Measurements from ENCODE around the gene TTYH1. TPM values are rescaled to one million over a fixed set of nuclear protein-coding genes. Genes with fewer than 3 reads are reported as not detected.
"Not testable (repeated sequence)": the region's sequence is repeated elsewhere in the genome, so short reads cannot be mapped to it uniquely, and the experiment has no call there.

TTYH1 gene
- polyA plus RNA-seq, 6 donors from 2014 or later = 0.06 to 0.09 (median 0.08) TPM; not detected in 3

GRCh38 chr19:54380897-54381296, 34.4 kb upstream of the TTYH1 start:
- Mint-ChIP-seq H3K27ac (peak overlapping the region in 1 of 6 donors; percentile 6), H3K4me1 (peaks cover 46 to 59% (median 55%) of the 10 kb centered on the region in 3 donors), H3K27me3 (no peaks in the 10 kb centered on the region)

DNA sequence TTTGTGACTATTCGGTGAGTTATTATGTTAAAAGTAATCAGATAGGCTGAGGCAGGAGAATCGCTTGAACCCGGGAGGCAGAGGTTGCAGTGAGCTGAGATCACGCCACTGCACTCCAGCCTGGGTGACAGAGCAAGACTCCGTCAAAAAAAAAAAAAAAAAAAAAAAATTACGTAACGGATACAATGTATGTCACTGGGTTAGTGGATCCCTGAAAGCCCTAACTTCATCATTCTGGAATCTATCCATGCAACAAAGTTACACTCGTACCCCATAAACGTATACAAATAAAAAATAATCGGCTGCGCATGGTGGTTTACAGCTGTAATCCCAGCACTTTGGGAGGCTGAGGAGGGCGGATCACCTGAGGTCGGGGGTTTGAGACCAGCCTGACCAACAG, 33.2 kb upstream of the TTYH1 start:
- H3K4me1 Mint-ChIP-seq = peaks cover 38 to 47% (median 45%) of the 10 kb centered on the region in 3 donors
- H3K4me3 Mint-ChIP-seq; H3K9me3 Mint-ChIP-seq; H3K27ac Mint-ChIP-seq; H3K36me3 Mint-ChIP-seq; H3K27me3 Mint-ChIP-seq; DNase-seq; ATAC-seq (ENCODE audit: low read depth in 2 of 2): not testable (repeated sequence)

More at GRCh38 chr19:54380897-54381296, 34.4 kb upstream of the TTYH1 start:
- DNase-seq = no peak
- peaks cover 0 to 5% (median 0%) of the 10 kb centered on the region in 7 donors for H3K9me3 Mint-ChIP-seq
- H3K4me3 Mint-ChIP-seq = peak overlapping the region in 1 of 8 donors; percentile 61
- H3K36me3 Mint-ChIP-seq = no peaks in the 10 kb centered on the region
- no peak for ATAC-seq (ENCODE audit: low read depth in 2 of 2)

- H3K27ac Mint-ChIP-seq = peak overlapping the region in 2 of 6 donors; percentile 47 to 61
These were observed 31.9 kb upstream of the TTYH1 start for GRCh38 chr19:54383330-54383729.

GRCh38 chr19:54387991-54388801, 27.1 kb upstream of the TTYH1 start:
- ATAC-seq (ENCODE audit: low read depth in 2 of 2) (peak; percentile 68), DNase-seq (peak; percentile 58)
- H3K4me1 Mint-ChIP-seq = peaks cover 45 to 51% (median 50%) of the 10 kb centered on the region in 3 donors
- no peaks in the 10 kb centered on the region for H3K36me3 Mint-ChIP-seq
- H3K27ac Mint-ChIP-seq = peak overlapping the region; percentile 76 to 90 (median 86)
- H3K27me3 Mint-ChIP-seq = peaks cover 0 to 4% (median 3%) of the 10 kb centered on the region in 3 donors
- peak overlapping the region; percentile 88 to 97 (median 93) for H3K4me3 Mint-ChIP-seq
- H3K9me3 Mint-ChIP-seq = no peaks in the 10 kb centered on the region

More at GRCh38 chr19:54383330-54383729, 31.9 kb upstream of the TTYH1 start:
- Mint-ChIP-seq H3K36me3 (no peaks in the 10 kb centered on the region), H3K9me3 (peaks cover 0 to 5% (median 0%) of the 10 kb centered on the region in 7 donors), H3K4me1 (peaks cover 44 to 49% (median 47%) of the 10 kb centered on the region in 3 donors), H3K27me3 (no peaks in the 10 kb centered on the region), H3K4me3 (no peak overlapping the region)
- no peak for DNase-seq
- no peak for ATAC-seq (ENCODE audit: low read depth in 2 of 2)

DNA sequence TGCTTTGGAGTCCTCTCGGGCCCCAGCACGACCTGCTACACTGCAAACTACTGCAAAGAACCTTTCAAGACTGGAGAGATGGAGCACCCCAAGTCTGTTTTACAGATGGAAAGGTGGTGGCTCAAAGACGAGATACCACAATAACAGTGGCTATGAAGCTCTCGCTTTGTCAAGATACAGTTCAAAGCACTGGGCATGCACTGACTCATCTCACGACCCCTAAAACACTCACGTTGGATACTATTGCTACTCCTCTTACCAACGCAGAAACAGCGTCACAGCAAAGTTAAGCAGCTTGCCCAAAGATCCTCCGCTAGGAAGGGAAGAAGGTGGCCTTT, 26.5 kb upstream of the TTYH1 start:
- ATAC-seq (ENCODE audit: low read depth in 2 of 2) (no peak), DNase-seq (no peak)
- peaks cover 41 to 50% (median 48%) of the 10 kb centered on the region in 3 donors for H3K4me1 Mint-ChIP-seq
- no peaks in the 10 kb centered on the region for H3K36me3 Mint-ChIP-seq
- peak overlapping the region; percentile 43 to 90 (median 86) for H3K27ac Mint-ChIP-seq
- H3K27me3 Mint-ChIP-seq = peaks cover 0 to 6% (median 5%) of the 10 kb centered on the region in 3 donors
- no peaks in the 10 kb centered on the region for H3K9me3 Mint-ChIP-seq
- peak overlapping the region; percentile 88 to 97 (median 93) for H3K4me3 Mint-ChIP-seq

GRCh38 chr19:54389553-54389952, 25.7 kb upstream of the TTYH1 start:
- DNase-seq (peak; percentile 33), ATAC-seq (ENCODE audit: low read depth in 2 of 2) (peak in 1 of 2 donors; percentile 24)
- Mint-ChIP-seq H3K36me3 (no peaks in the 10 kb centered on the region), H3K27ac (peak overlapping the region; percentile 85 to 90 (median 88)), H3K4me1 (peaks cover 41 to 57% (median 54%) of the 10 kb centered on the region in 3 donors), H3K4me3 (peak overlapping the region; percentile 76 to 97 (median 93)), H3K27me3 (peaks cover 0 to 6% (median 5%) of the 10 kb centered on the region in 3 donors), H3K9me3 (no peaks in the 10 kb centered on the region)

DNA sequence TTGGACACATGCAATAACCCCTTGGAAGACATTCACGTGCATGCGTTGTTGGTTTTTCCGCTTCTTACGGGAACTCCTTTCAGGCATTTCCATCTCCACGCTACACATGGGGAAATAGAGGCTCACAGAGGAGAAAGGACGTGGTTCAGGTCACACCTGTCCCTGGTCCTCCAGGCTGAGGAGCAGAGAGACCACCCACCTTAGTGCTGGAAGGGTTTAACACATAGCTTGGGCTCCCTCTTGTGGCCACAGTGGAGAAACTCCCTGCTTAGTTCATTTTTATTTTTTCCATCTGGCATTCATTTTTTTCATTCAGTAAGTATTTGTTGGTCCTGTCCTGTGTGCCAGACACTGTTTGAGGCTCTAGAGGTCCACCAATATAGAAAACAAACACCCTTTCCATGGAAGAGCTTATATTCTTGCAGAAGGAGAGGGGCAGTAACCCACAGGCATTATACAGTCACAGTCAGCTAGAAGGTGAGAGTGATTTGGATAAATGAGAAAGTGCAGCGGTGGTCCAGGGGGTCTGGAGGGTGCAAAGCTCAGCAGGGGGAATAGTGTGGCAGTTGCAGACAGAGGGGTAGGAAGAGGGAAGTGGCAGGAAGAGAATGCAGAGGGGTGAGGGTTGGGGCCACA, 24.2 kb upstream of the TTYH1 start:
- Mint-ChIP-seq H3K4me3 (peak overlapping the region; percentile 66 to 97 (median 82)), H3K4me1 (peaks cover 35 to 53% (median 47%) of the 10 kb centered on the region in 3 donors), H3K9me3 (no peaks in the 10 kb centered on the region), H3K27me3 (peaks cover 4 to 10% (median 6%) of the 10 kb centered on the region in 3 donors), H3K27ac (peak overlapping the region; percentile 64 to 96 (median 88)), H3K36me3 (no peaks in the 10 kb centered on the region)
- DNase-seq (peak; percentile 65), ATAC-seq (ENCODE audit: low read depth in 2 of 2) (peak in 1 of 2 donors; percentile 30)

DNA sequence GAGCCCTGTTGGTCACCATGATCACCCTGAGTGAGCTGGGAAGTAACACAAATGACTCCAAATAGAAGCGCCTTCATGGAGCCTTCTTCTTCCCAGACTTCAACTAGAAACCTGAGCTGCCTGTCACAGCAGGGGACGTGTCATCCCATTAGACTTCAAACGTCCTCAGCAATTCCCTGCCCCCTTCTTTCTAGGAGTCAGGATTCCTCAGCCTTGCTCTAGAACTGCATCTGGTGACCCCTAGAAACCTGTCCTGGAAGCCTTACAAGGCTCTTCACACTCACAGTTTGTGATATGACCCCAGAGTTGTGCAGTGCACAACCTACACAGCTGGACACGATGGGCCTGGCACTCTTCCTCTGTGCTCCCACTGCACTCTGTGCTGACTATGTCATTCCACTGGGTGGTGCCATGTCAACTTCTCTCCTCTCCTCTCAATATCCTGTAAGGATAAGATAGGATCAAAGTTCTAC, 23.6 kb upstream of the TTYH1 start:
- peak overlapping the region in 2 of 6 donors; percentile 50 to 64 for H3K27ac Mint-ChIP-seq
- no peaks in the 10 kb centered on the region for H3K9me3 Mint-ChIP-seq
- peaks cover 4 to 15% (median 6%) of the 10 kb centered on the region in 3 donors for H3K27me3 Mint-ChIP-seq
- no peak for ATAC-seq (ENCODE audit: low read depth in 2 of 2)
- peaks cover 35 to 53% (median 47%) of the 10 kb centered on the region in 3 donors for H3K4me1 Mint-ChIP-seq
- no peak for DNase-seq
- no peak overlapping the region for H3K4me3 Mint-ChIP-seq
- no peaks in the 10 kb centered on the region for H3K36me3 Mint-ChIP-seq

DNA sequence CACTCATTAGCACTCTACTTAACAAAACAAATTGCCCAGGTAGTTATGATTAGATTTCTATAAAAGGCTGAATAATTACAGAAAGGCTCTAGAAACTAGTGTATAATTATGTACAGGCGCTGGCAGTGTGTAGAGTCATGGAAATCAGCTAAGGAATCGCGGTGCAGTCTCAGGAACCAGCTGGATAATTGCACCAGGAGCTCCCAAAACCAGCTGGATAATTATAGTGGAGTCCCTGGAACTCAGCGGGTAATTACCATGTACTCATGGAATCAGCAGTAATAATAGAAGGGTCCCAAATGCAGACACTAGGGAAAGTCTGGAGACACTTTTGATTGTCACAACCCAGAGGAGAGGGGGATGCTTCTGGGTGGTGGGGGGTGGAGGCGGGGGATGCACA, 23.2 kb upstream of the TTYH1 start:
- DNase-seq = no peak
- ATAC-seq (ENCODE audit: low read depth in 2 of 2) = no peak
- Mint-ChIP-seq H3K27me3 (peaks cover 4 to 18% (median 6%) of the 10 kb centered on the region in 3 donors), H3K4me3 (no peak overlapping the region), H3K27ac (peak overlapping the region in 1 of 6 donors; percentile 50), H3K9me3 (no peaks in the 10 kb centered on the region), H3K4me1 (peaks cover 35 to 51% (median 47%) of the 10 kb centered on the region in 3 donors), H3K36me3 (no peaks in the 10 kb centered on the region)

DNA sequence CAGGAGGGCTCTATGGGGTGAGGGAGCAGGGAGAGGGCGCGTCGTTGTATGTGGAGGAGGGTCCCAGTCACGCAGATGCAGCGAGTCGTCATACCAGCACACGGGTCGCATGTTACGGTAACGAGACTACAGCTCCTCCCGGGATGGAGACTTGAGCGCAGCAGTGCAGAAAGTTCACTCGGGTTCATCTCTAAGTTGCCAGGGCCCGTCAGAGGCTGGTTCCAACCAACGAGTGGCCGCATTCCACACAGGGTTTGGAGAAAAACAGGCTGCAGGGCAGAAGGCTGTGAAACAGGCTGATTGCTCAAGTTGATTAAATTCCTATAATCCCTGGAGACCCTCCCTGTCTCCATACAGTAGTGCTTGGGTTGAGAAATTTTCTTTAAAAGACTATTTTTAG, 21.9 kb upstream of the TTYH1 start:
- no peaks in the 10 kb centered on the region for H3K36me3 Mint-ChIP-seq

GRCh38 chr19:54395685-54396084, 19.6 kb upstream of the TTYH1 start:
- Mint-ChIP-seq H3K4me1 (peaks cover 7 to 17% (median 15%) of the 10 kb centered on the region in 3 donors), H3K4me3 (no peak overlapping the region), H3K36me3 (no peaks in the 10 kb centered on the region), H3K27ac (no peak overlapping the region), H3K27me3 (peaks cover 4 to 23% (median 14%) of the 10 kb centered on the region in 3 donors), H3K9me3 (peaks cover 0 to 1% (median 0%) of the 10 kb centered on the region in 7 donors)
- ATAC-seq (ENCODE audit: low read depth in 2 of 2) = no peak
- DNase-seq = no peak

More for the DNA sequence above, 21.9 kb upstream of the TTYH1 start:
- Mint-ChIP-seq H3K4me3 (peak overlapping the region in 1 of 8 donors; percentile 59), H3K4me1 (peaks cover 27 to 38% (median 36%) of the 10 kb centered on the region in 3 donors), H3K9me3 (no peaks in the 10 kb centered on the region), H3K27ac (no peak overlapping the region), H3K27me3 (peaks cover 4 to 18% (median 7%) of the 10 kb centered on the region in 3 donors)
- DNase-seq = no peak
- no peak for ATAC-seq (ENCODE audit: low read depth in 2 of 2)

- H3K27me3 Mint-ChIP-seq = peaks cover 8 to 36% (median 20%) of the 10 kb centered on the region in 3 donors
- peaks cover 0 to 3% (median 3%) of the 10 kb centered on the region in 3 donors for H3K4me1 Mint-ChIP-seq
- peaks cover 0 to 1% (median 0%) of the 10 kb centered on the region in 7 donors for H3K9me3 Mint-ChIP-seq
- ATAC-seq (ENCODE audit: low read depth in 2 of 2) = no peak
- no peak overlapping the region for H3K27ac Mint-ChIP-seq
- no peaks in the 10 kb centered on the region for H3K36me3 Mint-ChIP-seq
- no peak for DNase-seq
- no peak overlapping the region for H3K4me3 Mint-ChIP-seq
These were observed 16.1 kb upstream of the TTYH1 start for GRCh38 chr19:54399189-54399588.

GRCh38 chr19:54400913-54401312, 14.4 kb upstream of the TTYH1 start:
- Mint-ChIP-seq H3K27me3 (peaks cover 5 to 42% (median 33%) of the 10 kb centered on the region in 3 donors), H3K4me1 (peaks cover 0 to 2% (median 0%) of the 10 kb centered on the region in 3 donors), H3K4me3 (no peak overlapping the region), H3K9me3 (peaks cover 0 to 1% (median 0%) of the 10 kb centered on the region in 7 donors), H3K27ac (no peak overlapping the region), H3K36me3 (no peaks in the 10 kb centered on the region)
- DNase-seq (no peak), ATAC-seq (ENCODE audit: low read depth in 2 of 2) (no peak)
